ENCODE results near the gene GNAL. TPM values are rescaled to one million over a fixed set of nuclear protein-coding genes. Genes with fewer than 3 reads are reported as not detected.

The GNAL gene
- total and polyA plus RNA-seq, 11 donors, result 0.76 to 5.9 (median 1.6) TPM

DNA sequence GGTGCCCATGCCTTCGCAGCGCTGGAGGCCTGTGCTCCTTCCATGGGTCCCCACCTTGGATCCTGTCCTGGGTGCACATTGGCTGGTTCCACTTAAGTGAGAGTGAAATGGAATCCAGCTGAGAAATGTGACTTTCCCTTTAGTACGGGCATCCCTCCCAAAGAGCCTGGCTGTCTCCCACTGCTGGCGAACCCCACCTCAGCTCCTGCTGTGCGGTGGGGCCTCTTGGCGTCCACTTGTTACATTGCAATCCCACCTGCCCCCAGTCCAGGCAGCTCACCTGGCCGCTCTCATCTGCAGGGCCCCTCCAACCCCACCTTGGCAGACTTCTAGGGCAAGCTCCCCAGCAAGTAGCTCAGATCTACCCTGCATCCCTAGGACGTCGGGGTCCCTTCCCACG lies 35.5 kb upstream of the GNAL start:
- H3K36me3 ChIP-seq, result no peaks in the 10 kb centered on the region
- H3K4me1 ChIP-seq, result peaks cover 0 to 5% (median 0%) of the 10 kb centered on the region in 12 donors
- intact Hi-C loops (cut with DNase I), result loop anchor here in 4 of 10 donors (10.0 kb wide), 4 partner anchors 71 to 381 kb away; partner anchors contain the start of gene CHMP1B (in 1 of the 4)
- no peak for DNase-seq
- ATAC-seq, result no peak
- H3K4me3 ChIP-seq, result no peak overlapping the region
- H3K27ac ChIP-seq, result no peak overlapping the region
- TF ChIP-seq POLR2A (IDR thresholded peaks at IDR 0.05), result no peak
- TF ChIP-seq, protein P1, sequence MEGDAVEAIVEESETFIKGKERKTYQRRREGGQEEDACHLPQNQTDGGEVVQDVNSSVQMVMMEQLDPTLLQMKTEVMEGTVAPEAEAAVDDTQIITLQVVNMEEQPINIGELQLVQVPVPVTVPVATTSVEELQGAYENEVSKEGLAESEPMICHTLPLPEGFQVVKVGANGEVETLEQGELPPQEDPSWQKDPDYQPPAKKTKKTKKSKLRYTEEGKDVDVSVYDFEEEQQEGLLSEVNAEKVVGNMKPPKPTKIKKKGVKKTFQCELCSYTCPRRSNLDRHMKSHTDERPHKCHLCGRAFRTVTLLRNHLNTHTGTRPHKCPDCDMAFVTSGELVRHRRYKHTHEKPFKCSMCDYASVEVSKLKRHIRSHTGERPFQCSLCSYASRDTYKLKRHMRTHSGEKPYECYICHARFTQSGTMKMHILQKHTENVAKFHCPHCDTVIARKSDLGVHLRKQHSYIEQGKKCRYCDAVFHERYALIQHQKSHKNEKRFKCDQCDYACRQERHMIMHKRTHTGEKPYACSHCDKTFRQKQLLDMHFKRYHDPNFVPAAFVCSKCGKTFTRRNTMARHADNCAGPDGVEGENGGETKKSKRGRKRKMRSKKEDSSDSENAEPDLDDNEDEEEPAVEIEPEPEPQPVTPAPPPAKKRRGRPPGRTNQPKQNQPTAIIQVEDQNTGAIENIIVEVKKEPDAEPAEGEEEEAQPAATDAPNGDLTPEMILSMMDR (IDR thresholded peaks at IDR 0.05), result no peak
- peaks cover 0 to 18% (median 0%) of the 10 kb centered on the region in 12 donors for H3K9me3 ChIP-seq
- 72 to 89% (median 83%) methylated on average over 7 to 10 of the region's 10 CpGs for WGBS, 4 donors
- H3K27me3 ChIP-seq, result peaks cover 0 to 23% (median 0%) of the 10 kb centered on the region in 9 donors

GRCh38 chr18:11654736-11655605 lies 34.1 kb upstream of the GNAL start:
- ATAC-seq (peak in 3 of 4 donors; percentile 70 to 77 (median 72)), DNase-seq (peak in 3 of 5 donors; percentile 20 to 50 (median 42))
- H3K36me3 ChIP-seq, result no peaks in the 10 kb centered on the region
- peak overlapping the region in 1 of 12 donors; percentile 5 for H3K4me3 ChIP-seq
- 34 to 39% (median 37%) methylated on average over 28 to 32 of the region's 32 CpGs for WGBS, 4 donors
- intact Hi-C loops (cut with DNase I), result loop anchor here in 8 of 10 donors (2.0 to 10.0 kb wide), 6 partner anchors 70 to 384 kb away; partner anchors contain the start of gene CHMP1B (in 1 of the 8)
- peaks cover 0 to 31% (median 0%) of the 10 kb centered on the region in 9 donors for H3K27me3 ChIP-seq
- no peak overlapping the region for H3K27ac ChIP-seq
- peaks cover 0 to 3% (median 0%) of the 10 kb centered on the region in 12 donors for H3K9me3 ChIP-seq
- H3K4me1 ChIP-seq, result peaks cover 0 to 5% (median 0%) of the 10 kb centered on the region in 12 donors
- TF ChIP-seq POLR2A (IDR thresholded peaks at IDR 0.05), result no peak
- TF ChIP-seq, protein P1 (IDR thresholded peaks at IDR 0.05), result peak; percentile 55 to 81 (median 70)

- peak in 1 of 4 donors; percentile 24 for ATAC-seq
- TF ChIP-seq POLR2A (IDR thresholded peaks at IDR 0.05), result no peak
- TF ChIP-seq, protein P1 (IDR thresholded peaks at IDR 0.05), result no peak
Observed at GRCh38 chr18:11655606-11655932, 33.5 kb upstream of the GNAL start.

DNA sequence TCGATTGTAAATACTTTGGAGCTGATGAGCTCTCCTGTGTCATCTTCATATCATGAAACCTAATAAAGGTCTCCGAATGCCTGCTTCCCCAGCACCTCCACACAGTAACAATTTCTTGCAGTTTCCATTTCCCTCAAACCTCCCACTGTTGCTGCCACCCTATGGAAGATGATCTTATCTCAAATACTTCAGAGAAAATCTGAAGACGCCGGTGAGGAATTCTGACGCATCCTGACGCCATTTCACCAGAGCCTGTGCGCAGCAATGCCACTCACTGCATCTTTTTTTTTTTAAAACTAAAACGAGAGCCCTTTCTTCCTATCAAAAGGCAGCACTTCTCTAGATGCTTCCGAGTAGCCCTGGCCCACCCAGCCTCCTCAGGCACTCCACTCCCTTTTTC lies 31.9 kb upstream of the GNAL start:
- ATAC-seq (no peak), DNase-seq (no peak)
- Histone ChIP-seq H3K27ac (no peak overlapping the region), H3K27me3 (peaks cover 0 to 49% (median 0%) of the 10 kb centered on the region in 9 donors), H3K4me3 (no peak overlapping the region), H3K36me3 (no peaks in the 10 kb centered on the region), H3K9me3 (no peaks in the 10 kb centered on the region), H3K4me1 (peaks cover 0 to 5% (median 0%) of the 10 kb centered on the region in 12 donors)
- intact Hi-C loops (cut with DNase I), result loop anchor here in 7 of 10 donors (5.0 to 10.0 kb wide), 5 partner anchors 68 to 378 kb away; partner anchors contain the start of gene CHMP1B (in 1 of the 7)
- TF ChIP-seq, protein P1 (IDR thresholded peaks at IDR 0.05), result no peak
- TF ChIP-seq POLR2A (IDR thresholded peaks at IDR 0.05), result no peak
- 69 to 83% (median 71%) methylated on average over 9 of the region's 9 CpGs for WGBS, 4 donors

More at GRCh38 chr18:11655606-11655932, 33.5 kb upstream of the GNAL start:
- peaks cover 0 to 36% (median 0%) of the 10 kb centered on the region in 9 donors for H3K27me3 ChIP-seq
- intact Hi-C loops (cut with DNase I), result loop anchor here in 8 of 10 donors (2.0 to 10.0 kb wide), 6 partner anchors 69 to 383 kb away; partner anchors contain the start of gene CHMP1B (in 1 of the 8)
- H3K4me3 ChIP-seq, result peak overlapping the region in 1 of 12 donors; percentile 5
- H3K27ac ChIP-seq, result no peak overlapping the region
- 18 to 25% (median 22%) methylated on average over 5 of the region's 5 CpGs for WGBS, 4 donors
- H3K4me1 ChIP-seq, result peaks cover 0 to 5% (median 0%) of the 10 kb centered on the region in 12 donors
- no peaks in the 10 kb centered on the region for H3K36me3 ChIP-seq
- H3K9me3 ChIP-seq, result no peaks in the 10 kb centered on the region
- DNase-seq, result no peak

Measured in heart left ventricle (tissue), 16 donors.